Ascending aorta (tissue), 2 donors: ENCODE data around the gene BCR. TPM values are rescaled to one million over a fixed set of nuclear protein-coding genes. Genes with fewer than 3 reads are reported as not detected.

Experiments
- DNase-seq, 2 donors: peaks; one replicate each; pipeline ENCODE4 v3.0.0-alpha.2; 2019; ENCODE audit warnings: low spot score in 2 of 2
- H3K27ac ChIP-seq, 2 donors: fragments of 200-600 bp; sonication (generic); one replicate each; pipeline ENCODE4 v1.5.1; 2016 to 2017; ENCODE audit warnings: mild to moderate bottlenecking in 1 of 2
- H3K27me3 ChIP-seq: fragments of 200-600 bp; sonication (generic); one replicate; pipeline ENCODE4 v1.5.1; 2017
- H3K36me3 ChIP-seq, 2 donors: fragments of 200-600 bp; sonication (generic); one replicate each; pipeline ENCODE4 v1.5.1; 2016
- H3K4me1 ChIP-seq, 2 donors: fragments of 200-600 bp; sonication (generic); one replicate each; pipeline ENCODE4 v1.5.1; 2016 to 2017; ENCODE audit warnings: mild to moderate bottlenecking in 1 of 2
- H3K4me3 ChIP-seq, 2 donors: fragments of 200-600 bp; sonication (generic); one replicate each; pipeline ENCODE4 v1.5.1; 2016 to 2017; ENCODE audit warnings: mild to moderate bottlenecking in 1 of 2
- H3K9me3 ChIP-seq, 2 donors: fragments of 200-600 bp; sonication (generic); one replicate each; pipeline ENCODE4 v1.5.1; 2016
- intact Hi-C: fragments of 100-400 bp; cut with DNase I; formaldehyde crosslinking; loops from one replicate; pipeline ENCODE4 v1.15.1; 2023
- total RNA-seq: library from RNA; depleted of rRNA; stranded (reverse); fragments of >200 nt; gene quantifications from one replicate; pipeline ENCODE4 v1.1.0, GENCODE V29; 2016
- TF ChIP-seq, protein P1 (sequence below), 3 experiments: fragments of 200-600 bp in 2 of 3; fragments of 450-650 bp in 1 of 3; sonication (generic) in 2 of 3; IDR thresholded peaks; one replicate each; pipeline ENCODE4 v1.5.1; 2016 to 2019; ENCODE audit warnings: antibody characterized with exemption in 3 of 3, mild to moderate bottlenecking in 1 of 3, moderate library complexity in 1 of 3

BCR gene
- total RNA-seq, 1 donor from 2014 or later: 216 TPM

DNA sequence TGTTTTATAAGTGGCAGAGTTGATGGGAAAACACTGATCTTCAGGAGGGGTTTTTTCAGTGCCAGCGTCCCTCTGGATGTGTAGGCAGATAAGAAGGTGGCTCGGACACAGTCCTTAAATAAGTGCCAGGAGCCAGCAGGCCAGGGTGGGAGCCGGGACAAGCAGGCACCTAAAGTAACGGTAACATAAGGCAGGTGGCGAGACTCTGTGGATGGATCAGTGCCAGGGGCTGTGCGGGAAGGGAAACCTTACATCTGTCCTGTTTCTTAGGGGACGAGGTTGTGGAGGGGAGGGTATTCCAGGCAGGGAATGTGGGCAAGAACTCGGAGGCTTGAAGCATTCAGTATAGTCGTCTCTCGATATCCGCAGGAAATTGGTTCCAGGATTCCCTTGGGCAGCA is 15.9 kb downstream of the BCR start:
- TF ChIP-seq, protein P1, sequence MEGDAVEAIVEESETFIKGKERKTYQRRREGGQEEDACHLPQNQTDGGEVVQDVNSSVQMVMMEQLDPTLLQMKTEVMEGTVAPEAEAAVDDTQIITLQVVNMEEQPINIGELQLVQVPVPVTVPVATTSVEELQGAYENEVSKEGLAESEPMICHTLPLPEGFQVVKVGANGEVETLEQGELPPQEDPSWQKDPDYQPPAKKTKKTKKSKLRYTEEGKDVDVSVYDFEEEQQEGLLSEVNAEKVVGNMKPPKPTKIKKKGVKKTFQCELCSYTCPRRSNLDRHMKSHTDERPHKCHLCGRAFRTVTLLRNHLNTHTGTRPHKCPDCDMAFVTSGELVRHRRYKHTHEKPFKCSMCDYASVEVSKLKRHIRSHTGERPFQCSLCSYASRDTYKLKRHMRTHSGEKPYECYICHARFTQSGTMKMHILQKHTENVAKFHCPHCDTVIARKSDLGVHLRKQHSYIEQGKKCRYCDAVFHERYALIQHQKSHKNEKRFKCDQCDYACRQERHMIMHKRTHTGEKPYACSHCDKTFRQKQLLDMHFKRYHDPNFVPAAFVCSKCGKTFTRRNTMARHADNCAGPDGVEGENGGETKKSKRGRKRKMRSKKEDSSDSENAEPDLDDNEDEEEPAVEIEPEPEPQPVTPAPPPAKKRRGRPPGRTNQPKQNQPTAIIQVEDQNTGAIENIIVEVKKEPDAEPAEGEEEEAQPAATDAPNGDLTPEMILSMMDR (IDR thresholded peaks at IDR 0.05): no peak
- Histone ChIP-seq H3K27me3 (no peaks in the 10 kb centered on the region), H3K36me3 (peaks cover 0 to 8% of the 10 kb centered on the region in 2 donors), H3K4me1 (peaks cover 9 to 28% of the 10 kb centered on the region in 2 donors), H3K9me3 (no peaks in the 10 kb centered on the region), H3K4me3 (no peak overlapping the region), H3K27ac (peak overlapping the region in 1 of 2 donors; percentile 9)
- intact Hi-C loops: no loop called here
- DNase-seq: no peak

DNA sequence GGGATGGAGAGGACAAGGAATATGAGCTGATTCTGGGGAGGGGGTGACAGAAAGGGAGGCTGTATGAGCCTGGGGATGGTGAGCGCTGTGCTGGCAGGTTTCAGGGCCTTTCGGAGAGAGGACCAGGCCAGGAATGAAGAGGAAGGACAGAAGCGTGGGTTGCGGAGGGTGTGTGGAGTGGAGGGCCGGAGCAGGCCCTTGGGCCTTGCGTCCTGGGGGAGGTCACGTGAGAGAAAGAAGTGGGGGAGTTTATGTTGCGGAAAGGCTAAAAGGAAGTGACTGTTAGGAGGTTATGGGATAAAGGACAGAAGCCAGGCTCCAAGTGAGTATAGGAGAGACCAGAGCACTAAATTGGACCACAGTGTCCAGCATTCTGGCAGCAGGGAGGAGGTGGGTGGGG is 17.5 kb downstream of the BCR start:
- Histone ChIP-seq H3K27me3 (no peaks in the 10 kb centered on the region), H3K27ac (peak overlapping the region; percentile 35 to 66), H3K36me3 (no peaks in the 10 kb centered on the region), H3K9me3 (no peaks in the 10 kb centered on the region), H3K4me3 (no peak overlapping the region), H3K4me1 (peaks cover 9 to 30% of the 10 kb centered on the region in 2 donors)
- no peak for DNase-seq
- intact Hi-C loops: no loop called here
- TF ChIP-seq, protein P1 (IDR thresholded peaks at IDR 0.05): no peak

DNA sequence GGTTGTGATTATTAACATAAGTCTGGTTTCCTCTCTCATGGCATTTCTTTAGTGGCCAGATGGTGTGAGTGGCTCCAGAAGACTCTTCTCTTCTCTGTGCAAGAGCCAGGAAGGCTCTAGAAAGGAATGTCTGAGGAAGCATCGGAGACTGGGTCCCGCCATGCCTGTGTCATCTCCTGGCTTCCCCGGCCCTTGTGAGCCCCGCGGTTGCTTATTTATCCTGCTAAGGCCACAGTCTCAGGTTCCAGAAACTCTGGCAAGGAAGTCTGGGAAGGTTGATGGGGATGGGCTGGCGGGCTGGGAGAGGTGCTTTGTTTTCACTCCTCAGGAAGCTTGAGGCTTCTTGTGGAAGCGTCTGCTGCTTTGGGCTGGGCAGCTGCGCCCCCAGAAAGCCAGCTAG is 18.9 kb downstream of the BCR start:
- intact Hi-C loops: no loop called here
- Histone ChIP-seq H3K27ac (peak overlapping the region; percentile 66 to 73), H3K4me3 (no peak overlapping the region), H3K36me3 (no peaks in the 10 kb centered on the region), H3K4me1 (peaks cover 12 to 32% of the 10 kb centered on the region in 2 donors), H3K9me3 (no peaks in the 10 kb centered on the region), H3K27me3 (no peaks in the 10 kb centered on the region)
- TF ChIP-seq, protein P1 (IDR thresholded peaks at IDR 0.05): no peak
- no peak for DNase-seq

DNA sequence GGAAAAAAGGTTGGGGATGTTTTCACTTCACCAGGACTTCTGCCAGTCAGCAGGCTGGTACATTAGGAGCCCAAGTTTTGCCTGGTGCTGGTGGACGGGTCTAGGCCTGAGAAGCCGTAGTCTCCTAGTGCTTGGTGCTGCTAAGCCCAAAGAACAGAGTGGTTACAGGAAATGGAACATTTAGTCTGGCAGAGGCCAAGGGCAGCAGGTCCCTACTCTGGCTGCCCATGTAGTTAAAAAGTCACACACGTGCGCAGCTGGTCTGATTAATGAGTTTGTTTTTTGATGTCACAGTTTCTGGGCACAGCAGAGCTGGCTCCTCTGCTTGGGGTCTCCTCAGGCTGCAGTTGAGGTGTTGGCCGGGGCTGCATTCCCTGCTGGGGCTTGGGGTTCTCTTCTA is 20.6 kb downstream of the BCR start:
- Histone ChIP-seq H3K4me1 (peaks cover 24 to 48% of the 10 kb centered on the region in 2 donors), H3K27me3 (no peaks in the 10 kb centered on the region), H3K4me3 (no peak overlapping the region), H3K27ac (peak overlapping the region; percentile 73 to 80), H3K9me3 (no peaks in the 10 kb centered on the region), H3K36me3 (no peaks in the 10 kb centered on the region)
- no peak for DNase-seq
- TF ChIP-seq, protein P1 (IDR thresholded peaks at IDR 0.05): no peak
- intact Hi-C loops: loop anchor here (2.0 kb wide), 1 partner anchor 44 kb away; no protein-coding TSS in a partner anchor

DNA sequence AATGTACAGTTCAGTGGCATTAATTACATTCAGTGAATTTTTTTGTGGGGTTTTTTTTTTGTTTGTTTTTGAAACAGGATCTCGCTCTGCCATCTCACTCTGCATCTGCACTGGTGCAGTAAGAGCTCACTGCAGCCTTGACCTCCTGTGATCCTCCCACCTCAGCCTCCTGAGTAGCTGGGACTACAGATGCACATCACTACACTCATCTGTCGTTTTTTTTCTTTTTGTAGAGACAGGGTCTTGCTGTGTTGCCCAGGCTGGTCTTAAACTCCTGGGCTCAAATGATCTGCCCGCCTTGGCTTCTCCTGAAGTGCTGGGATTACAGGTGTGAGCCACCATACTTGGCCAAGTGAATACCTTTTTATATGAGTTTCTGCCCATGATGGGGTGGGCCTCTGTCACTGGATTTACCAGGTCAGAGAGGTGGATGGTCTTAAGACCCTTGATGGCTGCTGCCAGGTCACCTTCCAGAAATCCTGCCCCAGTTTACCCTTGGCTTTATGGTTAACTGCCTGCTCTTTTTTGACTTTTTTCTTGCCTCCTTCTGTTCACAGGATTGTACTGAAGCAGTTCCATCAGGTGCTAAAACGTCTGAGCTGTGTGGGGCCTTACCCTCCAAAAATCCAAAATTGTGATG is 22.6 kb downstream of the BCR start:
- Histone ChIP-seq H3K27me3 (no peaks in the 10 kb centered on the region), H3K4me1 (peaks cover 25 to 53% of the 10 kb centered on the region in 2 donors), H3K36me3 (no peaks in the 10 kb centered on the region), H3K27ac (peak overlapping the region; percentile 75 to 79), H3K9me3 (no peaks in the 10 kb centered on the region), H3K4me3 (no peak overlapping the region)
- TF ChIP-seq, protein P1 (IDR thresholded peaks at IDR 0.05): no peak
- DNase-seq: no peak
- intact Hi-C loops: no loop called here
